Stimulated activated CD4-positive, alpha-beta T cell treated with anti-CD3 and anti-CD28 coated beads, Interleukin-15, amount 100 ng/mL, for 1 hour (primary cell): ENCODE data around the gene PPP6R3.

ENCODE experiments used
- DNase-seq, 2 donors: peaks; one replicate each; pipeline ENCODE4 v3.0.0-alpha.2; 2020; ENCODE audit warnings: low read depth in 1 of 2, low spot score in 1 of 2

Gene PPP6R3

GRCh38 chr11:68488623-68489022, 28.1 kb downstream of the PPP6R3 start:
- no peak for DNase-seq

- no peak for DNase-seq
Measured at GRCh38 chr11:68495220-68495729, 34.7 kb downstream of the PPP6R3 start.

- DNase-seq = no peak
Measured at GRCh38 chr11:68495872-68496271, 35.3 kb downstream of the PPP6R3 start.

- DNase-seq = no peak
Measured at GRCh38 chr11:68497761-68498160, 37.2 kb downstream of the PPP6R3 start.

GRCh38 chr11:68498321-68498720, 37.8 kb downstream of the PPP6R3 start:
- no peak for DNase-seq

- DNase-seq = no peak
Measured at GRCh38 chr11:68498903-68499883, 38.6 kb downstream of the PPP6R3 start.

GRCh38 chr11:68500206-68500605, 39.7 kb downstream of the PPP6R3 start:
- DNase-seq = no peak

- DNase-seq = no peak
Measured at GRCh38 chr11:68501813-68502212, 41.3 kb downstream of the PPP6R3 start.

GRCh38 chr11:68503251-68503687, 42.7 kb downstream of the PPP6R3 start:
- DNase-seq = no peak

GRCh38 chr11:68503792-68504191, 43.2 kb downstream of the PPP6R3 start:
- no peak for DNase-seq

- DNase-seq = no peak
Measured at GRCh38 chr11:68504432-68505066, 44.0 kb downstream of the PPP6R3 start.

GRCh38 chr11:68505596-68505995, 45.0 kb downstream of the PPP6R3 start:
- no peak for DNase-seq

GRCh38 chr11:68506908-68507307, 46.4 kb downstream of the PPP6R3 start:
- no peak for DNase-seq

GRCh38 chr11:68508425-68508824, 47.9 kb downstream of the PPP6R3 start:
- DNase-seq = no peak

GRCh38 chr11:68509066-68509465, 48.5 kb downstream of the PPP6R3 start:
- DNase-seq = no peak

- DNase-seq = no peak
Measured at GRCh38 chr11:68513930-68514487, 53.5 kb downstream of the PPP6R3 start.

- no peak for DNase-seq
Measured at GRCh38 chr11:68517121-68517741, 56.7 kb downstream of the PPP6R3 start.

GRCh38 chr11:68518191-68518590, 57.6 kb downstream of the PPP6R3 start:
- DNase-seq = no peak

- DNase-seq = no peak
Measured at GRCh38 chr11:68521969-68522652, 61.6 kb downstream of the PPP6R3 start.

- DNase-seq = no peak
Measured at GRCh38 chr11:68523033-68523432, 62.5 kb downstream of the PPP6R3 start.

- no peak for DNase-seq
Measured at GRCh38 chr11:68523743-68524142, 63.2 kb downstream of the PPP6R3 start.
